HG03060 (cell line): ENCODE results near the gene ISM1.

Experiments used
- ATAC-seq: cut with Tn5 transposase; IDR thresholded peaks from one replicate; pipeline ENCODE4 v1.9.1; 2021; ENCODE audit warnings: low read depth, moderate number of reproducible peaks; ENCODE audit not compliant: unreplicated experiment

The ISM1 gene

GRCh38 chr20:13302647-13303450 is 81.8 kb downstream of the ISM1 start:
- peak; percentile 67 for ATAC-seq

GRCh38 chr20:13305284-13305683 is 84.2 kb downstream of the ISM1 start:
- ATAC-seq: no peak

GRCh38 chr20:13307562-13308163 is 86.6 kb downstream of the ISM1 start:
- ATAC-seq: no peak

GRCh38 chr20:13312300-13312699 is 91.2 kb downstream of the ISM1 start:
- no peak for ATAC-seq

GRCh38 chr20:13313201-13313600 is 92.1 kb downstream of the ISM1 start:
- ATAC-seq: no peak

GRCh38 chr20:13317439-13317838 is 96.4 kb downstream of the ISM1 start:
- ATAC-seq: no peak

- ATAC-seq: no peak
Observed at GRCh38 chr20:13318871-13319521, 97.9 kb downstream of the ISM1 start.

GRCh38 chr20:13320702-13321101 is 99.6 kb downstream of the ISM1 start:
- no peak for ATAC-seq

GRCh38 chr20:13321416-13321815 is 100.3 kb downstream of the ISM1 start:
- no peak for ATAC-seq

GRCh38 chr20:13322198-13322597 is 101.1 kb downstream of the ISM1 start:
- no peak for ATAC-seq

GRCh38 chr20:13322621-13323020 is 101.5 kb downstream of the ISM1 start:
- ATAC-seq: no peak

GRCh38 chr20:13325033-13325432 is 104.0 kb downstream of the ISM1 start:
- ATAC-seq: no peak

- ATAC-seq: no peak
Observed at GRCh38 chr20:13325796-13326340, 104.8 kb downstream of the ISM1 start.

- ATAC-seq: no peak
Observed at GRCh38 chr20:13331536-13331935, 110.5 kb downstream of the ISM1 start.

GRCh38 chr20:13333036-13333435 is 112.0 kb downstream of the ISM1 start:
- no peak for ATAC-seq

- ATAC-seq: no peak
Observed at GRCh38 chr20:13333793-13334192, 112.7 kb downstream of the ISM1 start.

GRCh38 chr20:13336308-13337089 is 115.4 kb downstream of the ISM1 start:
- no peak for ATAC-seq

GRCh38 chr20:13337090-13337784 is 116.2 kb downstream of the ISM1 start:
- no peak for ATAC-seq

- ATAC-seq: no peak
Observed at GRCh38 chr20:13338097-13338661, 117.1 kb downstream of the ISM1 start.

GRCh38 chr20:13338999-13339411 is 117.9 kb downstream of the ISM1 start:
- no peak for ATAC-seq
